SJSA1 (cell line): ENCODE data around the gene DSG3. TPM values are rescaled to one million over a fixed set of nuclear protein-coding genes. Genes with fewer than 3 reads are reported as not detected.

Source experiments
- DNase-seq, 2 experiments: peaks; one replicate each; pipeline ENCODE4 v3.0.0-alpha.2; 2015 to 2020; ENCODE audit warnings: low spot score in 2 of 2, low read depth in 1 of 2
- H3K27ac ChIP-seq: fragments of 250-450 bp; sonication (Bioruptor Pico); 2 replicates; pipeline ENCODE4 v1.5.1; 2020; ENCODE audit warnings: mild to moderate bottlenecking, moderate library complexity
- H3K27me3 ChIP-seq: fragments of 250-450 bp; sonication (Bioruptor Pico); replicated peaks from 2 replicates; pipeline ENCODE4 v1.5.1; 2020; ENCODE audit warnings: mild to moderate bottlenecking, moderate library complexity
- H3K36me3 ChIP-seq: fragments of 250-450 bp; sonication (Bioruptor Pico); 2 replicates; pipeline ENCODE4 v1.5.1; 2020; ENCODE audit warnings: mild to moderate bottlenecking
- H3K4me1 ChIP-seq: fragments of 250-450 bp; sonication (Bioruptor Pico); replicated peaks from 2 replicates; pipeline ENCODE4 v1.6.1; 2021; ENCODE audit warnings: mild to moderate bottlenecking
- H3K4me3 ChIP-seq: fragments of 250-450 bp; sonication (Bioruptor Pico); 2 replicates; pipeline ENCODE4 v1.5.1; 2020; ENCODE audit warnings: mild to moderate bottlenecking
- H3K9me3 ChIP-seq: fragments of 250-450 bp; sonication (Bioruptor Pico); replicated peaks from 2 replicates; pipeline ENCODE4 v1.5.1; 2020; ENCODE audit warnings: mild to moderate bottlenecking
- total RNA-seq: library from RNA; depleted of rRNA; stranded (reverse); fragments of >200 nt; shearing (Covaris generic); gene quantifications from 2 replicates; pipeline ENCODE4 v1.2.3, GENCODE V29; 2014; rRNA removed

DSG3 gene
- not detected in 2 replicates for total RNA-seq

GRCh38 chr18:31447530-31448191 is at the start of gene DSG3:
TSS of gene DSG3 (plus strand) at chr18:31447741. CDS start at chr18:31447878, 137 bp downstream.
- H3K4me1 ChIP-seq, result no peaks in the 10 kb centered on the region; the same call in 1 of the 2 replicates
- H3K9me3 ChIP-seq, result no peaks in the 10 kb centered on the region
- no peaks in the 10 kb centered on the region for H3K36me3 ChIP-seq
- DNase-seq, result no peak
- no peak within 1 kb of the TSS for H3K27ac ChIP-seq
- H3K4me3 ChIP-seq, result no peak within 1 kb of the TSS
- H3K27me3 ChIP-seq, result no peaks in the 10 kb centered on the region; the same call in 1 of the 2 replicates

GRCh38 chr18:31398191-31398590 is 49.4 kb upstream of the DSG3 start:
- H3K27me3 ChIP-seq, result no peaks in the 10 kb centered on the region
- H3K4me1 ChIP-seq, result no peaks in the 10 kb centered on the region
- no peaks in the 10 kb centered on the region for H3K36me3 ChIP-seq
- H3K4me3 ChIP-seq, result no peak overlapping the region
- H3K9me3 ChIP-seq, result no peaks in the 10 kb centered on the region
- DNase-seq, result no peak
- no peak overlapping the region for H3K27ac ChIP-seq

GRCh38 chr18:31399306-31400032 is 48.1 kb upstream of the DSG3 start:
- no peak for DNase-seq
- no peaks in the 10 kb centered on the region for H3K9me3 ChIP-seq
- no peaks in the 10 kb centered on the region for H3K27me3 ChIP-seq
- H3K27ac ChIP-seq, result no peak overlapping the region
- no peak overlapping the region for H3K4me3 ChIP-seq
- no peaks in the 10 kb centered on the region for H3K4me1 ChIP-seq
- no peaks in the 10 kb centered on the region for H3K36me3 ChIP-seq

GRCh38 chr18:31401156-31402025 is 46.1 kb upstream of the DSG3 start:
- Histone ChIP-seq H3K4me3 (no peak overlapping the region), H3K27me3 (no peaks in the 10 kb centered on the region), H3K27ac (no peak overlapping the region), H3K36me3 (no peaks in the 10 kb centered on the region), H3K4me1 (no peaks in the 10 kb centered on the region), H3K9me3 (no peaks in the 10 kb centered on the region)
- DNase-seq, result no peak

- Histone ChIP-seq H3K4me3 (no peak overlapping the region), H3K27ac (no peak overlapping the region), H3K27me3 (no peaks in the 10 kb centered on the region), H3K4me1 (no peaks in the 10 kb centered on the region), H3K36me3 (no peaks in the 10 kb centered on the region), H3K9me3 (no peaks in the 10 kb centered on the region)
- no peak for DNase-seq
Measured at GRCh38 chr18:31402026-31402373, 45.5 kb upstream of the DSG3 start.

- Histone ChIP-seq H3K4me1 (no peaks in the 10 kb centered on the region), H3K9me3 (no peaks in the 10 kb centered on the region), H3K4me3 (no peak overlapping the region), H3K27ac (no peak overlapping the region), H3K36me3 (no peaks in the 10 kb centered on the region), H3K27me3 (no peaks in the 10 kb centered on the region)
- no peak for DNase-seq
Measured at GRCh38 chr18:31403409-31403808, 44.1 kb upstream of the DSG3 start.

GRCh38 chr18:31407649-31408048 is 39.9 kb upstream of the DSG3 start:
- no peak overlapping the region for H3K27ac ChIP-seq
- H3K4me1 ChIP-seq, result no peaks in the 10 kb centered on the region
- no peaks in the 10 kb centered on the region for H3K27me3 ChIP-seq
- H3K36me3 ChIP-seq, result no peaks in the 10 kb centered on the region
- DNase-seq, result no peak
- no peaks in the 10 kb centered on the region for H3K9me3 ChIP-seq
- H3K4me3 ChIP-seq, result no peak overlapping the region

GRCh38 chr18:31409276-31409675 is 38.3 kb upstream of the DSG3 start:
- H3K9me3 ChIP-seq, result no peaks in the 10 kb centered on the region
- no peak overlapping the region for H3K4me3 ChIP-seq
- no peak overlapping the region for H3K27ac ChIP-seq
- no peaks in the 10 kb centered on the region for H3K4me1 ChIP-seq
- H3K27me3 ChIP-seq, result no peaks in the 10 kb centered on the region
- no peaks in the 10 kb centered on the region for H3K36me3 ChIP-seq
- no peak for DNase-seq

- Histone ChIP-seq H3K4me3 (no peak overlapping the region), H3K9me3 (no peaks in the 10 kb centered on the region), H3K27ac (no peak overlapping the region), H3K4me1 (no peaks in the 10 kb centered on the region), H3K36me3 (no peaks in the 10 kb centered on the region), H3K27me3 (no peaks in the 10 kb centered on the region)
- no peak for DNase-seq
Measured at GRCh38 chr18:31410716-31411483, 36.6 kb upstream of the DSG3 start.

GRCh38 chr18:31413137-31413536 is 34.4 kb upstream of the DSG3 start:
- H3K27me3 ChIP-seq, result no peaks in the 10 kb centered on the region
- no peaks in the 10 kb centered on the region for H3K9me3 ChIP-seq
- no peaks in the 10 kb centered on the region for H3K4me1 ChIP-seq
- no peak for DNase-seq
- no peaks in the 10 kb centered on the region for H3K36me3 ChIP-seq
- no peak overlapping the region for H3K27ac ChIP-seq
- no peak overlapping the region for H3K4me3 ChIP-seq

- Histone ChIP-seq H3K4me3 (no peak overlapping the region), H3K4me1 (no peaks in the 10 kb centered on the region), H3K27me3 (no peaks in the 10 kb centered on the region), H3K27ac (no peak overlapping the region), H3K9me3 (no peaks in the 10 kb centered on the region), H3K36me3 (no peaks in the 10 kb centered on the region)
- DNase-seq, result no peak
Measured at GRCh38 chr18:31417850-31418249, 29.7 kb upstream of the DSG3 start.

- H3K4me3 ChIP-seq, result no peak overlapping the region
- H3K36me3 ChIP-seq, result no peaks in the 10 kb centered on the region
- H3K4me1 ChIP-seq, result no peaks in the 10 kb centered on the region
- no peaks in the 10 kb centered on the region for H3K9me3 ChIP-seq
- no peaks in the 10 kb centered on the region for H3K27me3 ChIP-seq
- no peak overlapping the region for H3K27ac ChIP-seq
- no peak for DNase-seq
Measured at GRCh38 chr18:31419457-31419932, 28.0 kb upstream of the DSG3 start.

- Histone ChIP-seq H3K9me3 (no peaks in the 10 kb centered on the region), H3K4me1 (no peaks in the 10 kb centered on the region), H3K27me3 (no peaks in the 10 kb centered on the region)
Measured at GRCh38 chr18:31420032-31420431, 27.5 kb upstream of the DSG3 start.

More at GRCh38 chr18:31420032-31420431, 27.5 kb upstream of the DSG3 start:
- Histone ChIP-seq H3K4me3 (no peak overlapping the region), H3K27ac (no peak overlapping the region), H3K36me3 (no peaks in the 10 kb centered on the region)
- DNase-seq, result no peak
